CD4-positive, alpha-beta T cell treated with Interleukin-1 beta for 1 hour (primary cell): ENCODE results near the gene NDUFS6.

Experiments used
- DNase-seq, 2 donors: peaks; one replicate each; pipeline ENCODE4 v3.0.0-alpha.2; 2020 to 2022

NDUFS6 gene

GRCh38 chr5:1801222-1801966 is at the start of gene NDUFS6:
NDUFS6 (plus strand) TSS chr5:1801407; CDS start chr5:1801418, 11 bp downstream.
- peak; percentile 78 for DNase-seq

GRCh38 chr5:1751864-1752822 is 49.1 kb upstream of the NDUFS6 start:
- no peak for DNase-seq

GRCh38 chr5:1752881-1753280 is 48.3 kb upstream of the NDUFS6 start:
- no peak for DNase-seq

- DNase-seq = no peak
Measured at GRCh38 chr5:1753490-1753889, 47.7 kb upstream of the NDUFS6 start.

GRCh38 chr5:1754531-1755220 is 46.5 kb upstream of the NDUFS6 start:
- DNase-seq = no peak

GRCh38 chr5:1755321-1755949 is 45.8 kb upstream of the NDUFS6 start:
- DNase-seq = no peak

- no peak for DNase-seq
Measured at GRCh38 chr5:1756481-1756880, 44.7 kb upstream of the NDUFS6 start.

- DNase-seq = no peak
Measured at GRCh38 chr5:1757511-1757910, 43.7 kb upstream of the NDUFS6 start.

GRCh38 chr5:1758574-1758973 is 42.6 kb upstream of the NDUFS6 start:
- no peak for DNase-seq

- no peak for DNase-seq
Measured at GRCh38 chr5:1759378-1759970, 41.7 kb upstream of the NDUFS6 start.

GRCh38 chr5:1760231-1760630 is 41.0 kb upstream of the NDUFS6 start:
- DNase-seq = no peak

GRCh38 chr5:1760656-1761452 is 40.4 kb upstream of the NDUFS6 start:
- no peak for DNase-seq

GRCh38 chr5:1761453-1761755 is 39.8 kb upstream of the NDUFS6 start:
- DNase-seq = no peak

GRCh38 chr5:1762121-1762882 is 38.9 kb upstream of the NDUFS6 start:
- DNase-seq = no peak

- no peak for DNase-seq
Measured at GRCh38 chr5:1762883-1763547, 38.2 kb upstream of the NDUFS6 start.

GRCh38 chr5:1763548-1763911 is 37.7 kb upstream of the NDUFS6 start:
- peak; percentile 20 to 41 for DNase-seq

- no peak for DNase-seq
Measured at GRCh38 chr5:1763960-1764605, 37.1 kb upstream of the NDUFS6 start.

GRCh38 chr5:1764606-1764960 is 36.6 kb upstream of the NDUFS6 start:
- no peak for DNase-seq

- DNase-seq = no peak
Measured at GRCh38 chr5:1765141-1765879, 35.9 kb upstream of the NDUFS6 start.
